HEK293 (cell line): ENCODE measurements around the gene JMJD6.
"Not testable (repeated sequence)": the region's sequence is repeated elsewhere in the genome, so short reads cannot be mapped to it uniquely, and the experiment has no call there.

ENCODE experiments used
- ATF2 ChIP-seq: fragments of 450-650 bp; formaldehyde crosslinking; IDR thresholded peaks from 2 replicates; pipeline ENCODE4 v1.5.1; 2016; ENCODE audit warnings: missing biosample characterization, missing genetic modification characterization, low read depth
- BCL11A ChIP-seq: fragments of 450-650 bp; formaldehyde crosslinking; IDR thresholded peaks from 2 replicates; pipeline ENCODE4 v1.5.1; 2016; ENCODE audit warnings: low read depth, missing biosample characterization, missing genetic modification characterization
- KLF7 ChIP-seq: fragments of 450-650 bp; formaldehyde crosslinking; IDR thresholded peaks from 2 replicates; pipeline ENCODE4 v1.5.1; 2016; ENCODE audit warnings: missing biosample characterization, missing genetic modification characterization, borderline replicate concordance
- SALL2 ChIP-seq: fragments of 450-650 bp; formaldehyde crosslinking; IDR thresholded peaks from 2 replicates; pipeline ENCODE4 v1.5.0; 2017; ENCODE audit warnings: missing biosample characterization, mild to moderate bottlenecking, missing genetic modification characterization, borderline replicate concordance
- ZBTB10 ChIP-seq: fragments of 450-650 bp; formaldehyde crosslinking; IDR thresholded peaks from 2 replicates; pipeline ENCODE4 v1.5.1; 2016; ENCODE audit warnings: missing biosample characterization, missing genetic modification characterization
- ZNF274 ChIP-seq, 2 experiments: fragments of 200-500 bp in 1 of 2; fragments of 450-650 bp in 1 of 2; sonication (Bioruptor generic) in 1 of 2; formaldehyde crosslinking in 1 of 2; IDR thresholded peaks; 2 replicates each; pipeline versions ENCODE4 v1.5.1 to v1.6.1; 2014 to 2016; ENCODE audit warnings: borderline replicate concordance in 1 of 2, inconsistent platforms in 1 of 2, low read length in 1 of 2, missing biosample characterization in 1 of 2, missing genetic modification characterization in 1 of 2
- ZNF433 ChIP-seq: fragments of 450-650 bp; formaldehyde crosslinking; IDR thresholded peaks from 2 replicates; pipeline ENCODE4 v1.5.1; 2016; ENCODE audit warnings: missing biosample characterization, missing genetic modification characterization, low read depth
- TF ChIP-seq, protein P1 (sequence below): fragments of 450-650 bp; formaldehyde crosslinking; IDR thresholded peaks from 2 replicates; pipeline ENCODE4 v1.5.1; 2016; ENCODE audit warnings: missing biosample characterization, missing genetic modification characterization

GRCh38 chr17:76722977-76723376 lies 3.4 kb downstream of the JMJD6 start:
- TF ChIP-seq, protein P1, sequence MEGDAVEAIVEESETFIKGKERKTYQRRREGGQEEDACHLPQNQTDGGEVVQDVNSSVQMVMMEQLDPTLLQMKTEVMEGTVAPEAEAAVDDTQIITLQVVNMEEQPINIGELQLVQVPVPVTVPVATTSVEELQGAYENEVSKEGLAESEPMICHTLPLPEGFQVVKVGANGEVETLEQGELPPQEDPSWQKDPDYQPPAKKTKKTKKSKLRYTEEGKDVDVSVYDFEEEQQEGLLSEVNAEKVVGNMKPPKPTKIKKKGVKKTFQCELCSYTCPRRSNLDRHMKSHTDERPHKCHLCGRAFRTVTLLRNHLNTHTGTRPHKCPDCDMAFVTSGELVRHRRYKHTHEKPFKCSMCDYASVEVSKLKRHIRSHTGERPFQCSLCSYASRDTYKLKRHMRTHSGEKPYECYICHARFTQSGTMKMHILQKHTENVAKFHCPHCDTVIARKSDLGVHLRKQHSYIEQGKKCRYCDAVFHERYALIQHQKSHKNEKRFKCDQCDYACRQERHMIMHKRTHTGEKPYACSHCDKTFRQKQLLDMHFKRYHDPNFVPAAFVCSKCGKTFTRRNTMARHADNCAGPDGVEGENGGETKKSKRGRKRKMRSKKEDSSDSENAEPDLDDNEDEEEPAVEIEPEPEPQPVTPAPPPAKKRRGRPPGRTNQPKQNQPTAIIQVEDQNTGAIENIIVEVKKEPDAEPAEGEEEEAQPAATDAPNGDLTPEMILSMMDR (tag by site-specific recombination) = not testable (repeated sequence)
- TF ChIP-seq KLF7 (tag by site-specific recombination); ZNF274 (IDR thresholded peaks at IDR 0.05; ENCODE audit: low read length); ZNF274 (tag by site-specific recombination; IDR thresholded peaks at IDR 0.05; ENCODE audit: borderline replicate concordance); ATF2 (tag by site-specific recombination); SALL2 (tag by site-specific recombination); ZBTB10; BCL11A (tag by site-specific recombination); ZNF433 (tag by site-specific recombination): not testable (repeated sequence)
